ENCODE measurements around the gene GXYLT2.

The GXYLT2 gene

DNA sequence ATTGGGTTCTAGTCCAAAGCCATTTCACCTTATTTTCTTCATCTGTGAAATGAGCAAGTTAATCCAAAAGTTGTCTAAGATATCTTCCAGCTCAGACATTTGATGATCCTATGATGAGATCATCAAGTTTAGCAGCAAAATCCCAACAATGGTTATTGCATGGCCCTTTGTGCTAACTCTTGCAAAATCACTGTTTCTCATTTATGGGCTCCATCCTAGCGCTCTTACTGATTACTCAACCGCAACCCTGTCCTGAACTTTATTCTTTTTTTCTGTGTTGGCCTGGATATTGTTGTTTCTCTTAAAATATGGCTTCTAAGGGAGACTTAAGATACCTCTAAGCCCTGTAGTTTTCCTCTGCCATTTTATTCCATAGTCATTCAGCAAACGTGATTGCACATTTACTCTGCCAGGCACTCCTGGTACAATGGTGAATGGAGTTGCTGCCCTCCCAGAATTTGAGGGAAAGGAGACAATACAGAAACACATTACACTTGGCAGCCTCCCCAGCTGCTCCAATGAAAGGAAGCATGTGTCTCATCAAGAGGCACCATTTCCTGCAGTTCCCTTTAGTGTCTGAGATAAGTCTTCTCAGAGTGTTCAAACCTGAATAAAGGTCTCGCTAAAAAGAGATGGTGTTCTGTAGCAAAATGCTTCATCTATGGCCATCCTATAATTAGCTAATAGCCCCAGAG is 4.4 kb downstream of the GXYLT2 start:
- TF ChIP-seq POU2F2 (IDR thresholded peaks at IDR 0.05; ENCODE audit: low read depth, low read length) (no peak), TAF1 (IDR thresholded peaks at IDR 0.05; ENCODE audit: low read depth, low read length) (no peak), PAX5 (IDR thresholded peaks at IDR 0.05; ENCODE audit: insufficient read depth, low read length, severe bottlenecking) (no peak), POLR2A (IDR thresholded peaks at IDR 0.05; ENCODE audit: low read depth, low read length) (no peak), SPI1 (IDR thresholded peaks at IDR 0.05; ENCODE audit: low read depth, low read length) (no peak), POLR2AphosphoS5 (IDR thresholded peaks at IDR 0.05; ENCODE audit: low read depth, low read length) (no peak)
- FAIRE-seq, result no peak
- DNase-seq (ENCODE audit: insufficient read length, low spot score), result no peak

DNA sequence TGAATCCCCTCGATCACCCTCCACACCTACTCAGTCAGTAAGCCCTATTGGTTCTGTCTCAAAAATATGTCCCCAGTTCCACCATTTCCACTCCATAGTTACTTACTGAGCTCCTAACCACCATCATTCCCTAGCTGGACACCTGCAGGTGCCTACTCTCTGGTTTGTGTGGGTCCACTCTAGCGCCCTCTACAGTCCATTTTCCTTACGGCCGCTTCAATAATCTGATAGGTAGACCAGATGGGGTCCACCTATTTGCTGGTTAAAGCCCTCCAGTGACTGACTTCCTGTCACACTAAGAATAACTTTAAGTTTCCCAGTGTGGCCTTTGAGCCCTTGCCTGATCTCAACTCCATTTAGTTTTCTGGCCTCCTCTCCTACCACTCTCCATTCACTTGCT is 5.0 kb downstream of the GXYLT2 start:
- no peak for FAIRE-seq
- DNase-seq (ENCODE audit: insufficient read length, low spot score), result no peak
- TF ChIP-seq TAF1 (IDR thresholded peaks at IDR 0.05; ENCODE audit: low read depth, low read length), result no peak
- TF ChIP-seq POU2F2 (IDR thresholded peaks at IDR 0.05; ENCODE audit: low read depth, low read length), result no peak
- TF ChIP-seq POLR2AphosphoS5 (IDR thresholded peaks at IDR 0.05; ENCODE audit: low read depth, low read length), result no peak
- TF ChIP-seq POLR2A (IDR thresholded peaks at IDR 0.05; ENCODE audit: low read depth, low read length), result no peak
- TF ChIP-seq PAX5 (IDR thresholded peaks at IDR 0.05; ENCODE audit: insufficient read depth, low read length, severe bottlenecking), result no peak
- no peak for TF ChIP-seq SPI1 (IDR thresholded peaks at IDR 0.05; ENCODE audit: low read depth, low read length)

DNA sequence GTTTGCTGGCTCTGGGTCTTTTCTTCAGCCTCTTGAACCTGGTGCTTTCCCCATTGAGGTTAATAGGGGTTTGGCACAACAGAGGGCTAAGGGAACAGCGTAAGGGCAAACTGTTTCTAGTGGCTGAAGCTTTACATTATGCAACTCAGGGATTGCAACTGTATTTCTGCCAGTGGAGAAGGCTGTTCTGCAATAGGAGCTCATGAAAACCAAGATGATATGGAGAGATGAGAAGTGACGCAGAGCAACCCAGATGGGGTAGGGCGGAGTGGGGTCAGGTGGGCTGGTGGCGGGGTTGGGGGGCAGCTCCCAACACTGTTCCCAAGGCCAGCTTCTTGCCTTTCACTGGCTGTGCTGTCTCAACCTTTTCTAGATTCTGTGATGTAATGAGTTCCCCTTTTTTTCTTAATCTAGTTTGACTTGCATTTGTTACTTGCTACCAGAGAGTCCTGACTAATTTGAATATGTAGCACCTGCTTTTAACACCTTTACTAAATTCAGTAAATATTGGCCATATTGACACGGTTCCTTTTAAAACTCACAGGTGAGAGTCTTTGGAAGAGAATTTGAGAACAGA is 7.2 kb downstream of the GXYLT2 start:
- DNase-seq (ENCODE audit: insufficient read length, low spot score) (no peak), FAIRE-seq (no peak)
- TF ChIP-seq SPI1 (IDR thresholded peaks at IDR 0.05; ENCODE audit: low read depth, low read length) (peak; percentile 55), POLR2AphosphoS5 (IDR thresholded peaks at IDR 0.05; ENCODE audit: low read depth, low read length) (no peak)

DNA sequence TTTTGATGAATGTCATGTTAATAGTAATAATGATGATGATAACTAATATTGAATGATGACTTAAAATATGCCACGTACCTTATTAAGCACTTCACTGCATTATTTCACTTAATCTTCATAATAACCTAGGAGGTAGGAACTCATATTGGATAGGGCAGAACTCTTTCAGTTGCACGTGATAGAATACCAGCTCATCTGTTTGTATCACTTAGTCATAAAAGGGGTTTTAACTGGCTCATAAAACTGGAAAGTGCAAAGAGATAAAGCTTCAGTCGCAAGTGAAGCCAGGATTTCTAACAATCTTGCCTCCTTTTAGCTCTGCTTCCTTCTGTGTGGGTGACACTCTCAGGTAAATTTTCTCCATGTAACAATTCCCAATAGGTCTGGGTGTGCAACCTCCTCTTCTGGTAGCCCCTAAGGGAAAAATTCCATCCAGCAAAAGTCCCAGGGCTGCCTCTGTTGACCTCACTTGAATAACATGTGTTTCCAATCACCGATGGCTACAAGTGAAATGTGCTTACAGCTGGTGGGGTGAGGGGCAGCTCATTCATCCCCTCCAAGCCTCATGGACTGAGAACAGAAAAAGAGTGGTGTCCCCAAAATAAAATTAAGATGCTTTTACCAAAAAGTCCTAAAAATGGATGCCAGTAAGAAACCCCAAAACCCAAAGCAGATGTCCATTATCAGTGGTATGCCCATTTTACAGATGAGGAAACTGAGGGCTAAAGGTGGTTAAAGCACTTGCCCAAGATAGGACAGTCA is 9.3 kb downstream of the GXYLT2 start:
- FAIRE-seq (no peak), DNase-seq (ENCODE audit: insufficient read length, low spot score) (no peak)
- no peak for TF ChIP-seq POLR2A (IDR thresholded peaks at IDR 0.05; ENCODE audit: low read depth, low read length)
- TF ChIP-seq POLR2AphosphoS5 (IDR thresholded peaks at IDR 0.05; ENCODE audit: low read depth, low read length), result no peak
- TF ChIP-seq SPI1 (IDR thresholded peaks at IDR 0.05; ENCODE audit: low read depth, low read length), result no peak
- no peak for TF ChIP-seq TAF1 (IDR thresholded peaks at IDR 0.05; ENCODE audit: low read depth, low read length)
- no peak for TF ChIP-seq POU2F2 (IDR thresholded peaks at IDR 0.05; ENCODE audit: low read depth, low read length)
- TF ChIP-seq PAX5 (IDR thresholded peaks at IDR 0.05; ENCODE audit: insufficient read depth, low read length, severe bottlenecking), result no peak

DNA sequence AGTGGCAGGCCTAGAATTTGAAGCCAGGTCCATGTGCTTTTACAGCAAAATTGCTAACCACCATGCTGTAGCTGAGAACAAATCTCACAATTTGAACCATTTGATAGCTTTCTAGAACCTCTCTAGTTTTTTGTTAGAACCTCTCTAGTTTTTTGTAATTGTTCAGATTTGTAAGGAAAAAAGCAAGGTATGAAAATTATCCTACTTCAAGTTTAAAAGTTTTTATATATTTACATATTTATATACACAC is 9.8 kb downstream of the GXYLT2 start:
- TF ChIP-seq POLR2AphosphoS5 (IDR thresholded peaks at IDR 0.05; ENCODE audit: low read depth, low read length) (no peak), POU2F2 (IDR thresholded peaks at IDR 0.05; ENCODE audit: low read depth, low read length) (no peak), TAF1 (IDR thresholded peaks at IDR 0.05; ENCODE audit: low read depth, low read length) (no peak), SPI1 (IDR thresholded peaks at IDR 0.05; ENCODE audit: low read depth, low read length) (no peak), POLR2A (IDR thresholded peaks at IDR 0.05; ENCODE audit: low read depth, low read length) (no peak), PAX5 (IDR thresholded peaks at IDR 0.05; ENCODE audit: insufficient read depth, low read length, severe bottlenecking) (no peak)
- FAIRE-seq (no peak), DNase-seq (ENCODE audit: insufficient read length, low spot score) (no peak)

DNA sequence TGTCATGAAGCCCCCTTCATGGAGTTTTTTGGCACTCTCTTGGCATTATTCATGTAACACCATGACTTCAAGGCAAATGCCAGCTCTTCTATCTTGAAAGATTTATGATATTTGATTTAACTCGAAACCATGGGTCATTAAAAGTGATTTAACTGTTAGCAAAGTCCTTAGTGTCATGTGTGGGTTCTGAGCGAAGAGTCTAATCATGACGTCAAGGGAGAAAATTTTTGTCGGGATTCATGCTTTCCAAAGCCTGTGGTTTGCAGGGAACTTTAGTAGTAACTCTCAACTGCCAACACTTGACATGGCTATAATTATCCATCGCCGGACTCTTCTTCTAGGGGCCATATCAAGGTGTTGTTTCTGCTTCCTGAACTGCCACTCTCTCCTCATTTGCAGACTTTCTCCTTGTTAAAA is 11.5 kb downstream of the GXYLT2 start:
- TF ChIP-seq POU2F2 (IDR thresholded peaks at IDR 0.05; ENCODE audit: low read depth, low read length) (no peak), PAX5 (IDR thresholded peaks at IDR 0.05; ENCODE audit: insufficient read depth, low read length, severe bottlenecking) (no peak), POLR2AphosphoS5 (IDR thresholded peaks at IDR 0.05; ENCODE audit: low read depth, low read length) (no peak), POLR2A (IDR thresholded peaks at IDR 0.05; ENCODE audit: low read depth, low read length) (no peak), SPI1 (IDR thresholded peaks at IDR 0.05; ENCODE audit: low read depth, low read length) (no peak), TAF1 (IDR thresholded peaks at IDR 0.05; ENCODE audit: low read depth, low read length) (no peak)
- DNase-seq (ENCODE audit: insufficient read length, low spot score) (no peak), FAIRE-seq (no peak)

DNA sequence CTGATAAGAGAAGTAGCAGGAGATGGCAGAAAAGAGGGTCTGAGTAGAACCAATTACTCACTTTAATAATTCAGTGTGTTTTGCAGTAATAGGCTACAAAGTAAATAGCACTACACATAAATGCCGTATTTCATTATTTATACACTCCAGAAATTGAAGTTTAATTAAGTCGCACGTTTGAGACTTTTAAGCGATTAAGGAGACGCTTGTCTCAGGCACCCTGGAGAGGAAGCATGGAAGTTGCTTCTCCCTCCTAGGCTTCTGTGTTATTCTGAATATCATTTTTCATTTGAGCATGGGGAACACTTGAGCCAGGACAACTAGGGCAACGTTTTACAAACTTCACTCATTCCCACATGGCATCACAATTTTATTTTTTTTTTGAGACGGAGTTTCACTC is 12.2 kb downstream of the GXYLT2 start:
- DNase-seq (ENCODE audit: insufficient read length, low spot score) (no peak), FAIRE-seq (no peak)
- no peak for TF ChIP-seq POLR2AphosphoS5 (IDR thresholded peaks at IDR 0.05; ENCODE audit: low read depth, low read length)
- no peak for TF ChIP-seq POU2F2 (IDR thresholded peaks at IDR 0.05; ENCODE audit: low read depth, low read length)
- TF ChIP-seq POLR2A (IDR thresholded peaks at IDR 0.05; ENCODE audit: low read depth, low read length), result no peak
- no peak for TF ChIP-seq SPI1 (IDR thresholded peaks at IDR 0.05; ENCODE audit: low read depth, low read length)
- TF ChIP-seq TAF1 (IDR thresholded peaks at IDR 0.05; ENCODE audit: low read depth, low read length), result no peak
- TF ChIP-seq PAX5 (IDR thresholded peaks at IDR 0.05; ENCODE audit: insufficient read depth, low read length, severe bottlenecking), result no peak

DNA sequence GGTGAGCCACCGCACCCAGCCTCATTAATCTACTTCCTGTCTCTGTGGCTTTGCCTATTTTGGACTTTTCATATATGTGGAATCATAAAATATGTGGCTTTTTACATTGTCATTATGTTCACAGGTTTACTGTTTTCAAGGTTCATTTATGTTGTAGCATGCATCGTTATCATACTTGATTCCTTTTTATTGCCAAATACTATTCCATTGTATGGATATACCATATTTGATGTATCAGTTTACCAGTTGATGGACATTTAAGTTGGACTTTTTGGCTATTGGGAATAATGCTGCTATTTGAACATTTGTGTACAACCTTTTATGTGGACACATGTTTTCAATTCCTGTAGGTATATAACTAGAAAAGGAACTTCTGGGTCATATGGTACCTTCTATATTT is 14.0 kb downstream of the GXYLT2 start:
- FAIRE-seq, result no peak
- TF ChIP-seq PAX5 (IDR thresholded peaks at IDR 0.05; ENCODE audit: insufficient read depth, low read length, severe bottlenecking), result no peak
- no peak for TF ChIP-seq POLR2AphosphoS5 (IDR thresholded peaks at IDR 0.05; ENCODE audit: low read depth, low read length)
- TF ChIP-seq TAF1 (IDR thresholded peaks at IDR 0.05; ENCODE audit: low read depth, low read length), result no peak
- no peak for TF ChIP-seq SPI1 (IDR thresholded peaks at IDR 0.05; ENCODE audit: low read depth, low read length)
- no peak for TF ChIP-seq POU2F2 (IDR thresholded peaks at IDR 0.05; ENCODE audit: low read depth, low read length)
- TF ChIP-seq POLR2A (IDR thresholded peaks at IDR 0.05; ENCODE audit: low read depth, low read length), result no peak
- no peak for DNase-seq (ENCODE audit: insufficient read length, low spot score)

DNA sequence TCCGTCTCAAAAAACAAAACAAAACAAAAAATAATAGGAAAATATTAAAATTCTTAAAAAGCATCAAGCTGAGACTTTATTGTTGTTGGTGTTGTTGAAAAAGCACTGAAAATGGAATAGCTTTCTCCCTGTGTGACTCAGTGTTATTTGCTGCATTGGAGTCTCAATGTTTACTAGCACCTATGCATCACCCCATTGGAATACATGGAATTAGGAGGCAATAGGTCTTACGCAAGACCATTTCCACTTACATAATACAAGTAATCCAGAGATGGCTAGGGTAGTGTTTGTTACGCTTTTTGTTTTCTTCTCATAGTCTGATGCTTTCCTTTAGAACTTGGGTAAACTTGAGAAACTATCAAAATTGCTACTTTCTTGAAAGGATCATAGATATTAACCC is 15.2 kb downstream of the GXYLT2 start:
- DNase-seq (ENCODE audit: insufficient read length, low spot score), result no peak
- TF ChIP-seq SPI1 (IDR thresholded peaks at IDR 0.05; ENCODE audit: low read depth, low read length) (no peak), POLR2A (IDR thresholded peaks at IDR 0.05; ENCODE audit: low read depth, low read length) (no peak), POU2F2 (IDR thresholded peaks at IDR 0.05; ENCODE audit: low read depth, low read length) (no peak), POLR2AphosphoS5 (IDR thresholded peaks at IDR 0.05; ENCODE audit: low read depth, low read length) (no peak), PAX5 (IDR thresholded peaks at IDR 0.05; ENCODE audit: insufficient read depth, low read length, severe bottlenecking) (no peak), TAF1 (IDR thresholded peaks at IDR 0.05; ENCODE audit: low read depth, low read length) (no peak)
- FAIRE-seq, result no peak

All from GM12891 (cell line).